ENCODE measurements around the gene FZD2. TPM values are rescaled to one million over a fixed set of nuclear protein-coding genes. Genes with fewer than 3 reads are reported as not detected.

Gene FZD2
- total and polyA plus RNA-seq, 2 of the 13 experiments (the other 11 are each of a cell fraction or from before 2014, with no cell fraction given) = 0.07 to 0.13 TPM

DNA sequence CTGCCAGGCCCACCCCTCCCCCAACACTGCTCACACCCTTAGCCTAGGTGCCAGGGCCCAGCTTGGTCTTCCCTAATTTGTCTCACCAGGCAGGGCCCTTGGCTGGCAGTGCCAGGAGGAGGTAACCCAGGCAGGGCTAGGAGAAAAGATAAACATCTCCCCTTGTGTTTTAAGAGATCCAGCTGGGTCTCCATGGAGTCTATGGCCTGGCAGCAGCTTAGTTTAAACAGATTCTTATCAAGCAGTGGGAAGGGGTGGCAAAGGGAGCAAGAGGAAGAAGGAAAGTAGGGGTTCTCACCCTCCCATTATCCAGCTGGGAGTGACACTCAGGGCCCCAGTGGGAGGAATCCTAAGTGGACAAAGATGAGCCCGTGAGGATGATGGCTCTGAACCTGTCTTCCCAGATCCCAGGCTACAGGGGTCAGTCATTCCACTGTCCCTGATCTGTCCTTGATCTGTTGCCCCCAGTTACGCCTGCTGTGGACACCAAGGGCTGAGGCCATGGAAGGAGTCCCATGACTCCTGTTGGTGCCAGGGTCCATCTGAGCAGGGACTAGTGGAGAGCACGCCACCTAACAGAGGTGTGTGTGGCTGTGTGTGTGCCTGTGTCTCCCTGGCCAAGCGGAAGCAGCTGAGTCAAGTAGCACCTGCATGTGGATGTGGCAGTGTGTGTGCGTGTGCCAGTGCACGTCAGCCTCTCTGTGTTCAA, 51.6 kb downstream of the FZD2 start (continued):
- TF ChIP-seq HNF1B (CRISPR knock-in tag; IDR thresholded peaks at IDR 0.05) (peak; percentile 14; the same call in 1 of the 2 replicates), HDAC1 (CRISPR knock-in tag; IDR thresholded peaks at IDR 0.05) (peak; percentile 63; the same call in 1 of the 2 replicates), TARDBP (CRISPR knock-in tag; IDR thresholded peaks at IDR 0.05) (peak; percentile 64), CHD2 (IDR thresholded peaks at IDR 0.05; ENCODE audit: low read depth, low read length) (no peak), MAZ (IDR thresholded peaks at IDR 0.05; ENCODE audit: borderline replicate concordance, low read depth, low read length) (no peak), MAZ (CRISPR knock-in tag; IDR thresholded peaks at IDR 0.05; ENCODE audit: low read depth) (peak; percentile 68; the same call in 1 of the 2 replicates), DMAP1 (CRISPR knock-in tag; IDR thresholded peaks at IDR 0.05) (peak; percentile 47; the same call in 1 of the 2 replicates), MIER2 (CRISPR knock-in tag; IDR thresholded peaks at IDR 0.05) (peak; percentile 51; the same call in 1 of the 2 replicates), NONO (IDR thresholded peaks at IDR 0.05) (no peak), NONO (CRISPR knock-in tag; conservative IDR thresholded peaks at IDR 0.05) (peak; percentile 73; the same call in 1 of the 2 replicates), ZNF512B (CRISPR knock-in tag; IDR thresholded peaks at IDR 0.05; ENCODE audit: borderline replicate concordance) (no peak), POGZ (CRISPR knock-in tag; IDR thresholded peaks at IDR 0.05) (peak; percentile 71), HOXA7 (CRISPR knock-in tag; IDR thresholded peaks at IDR 0.05) (no peak), SALL2 (CRISPR knock-in tag; IDR thresholded peaks at IDR 0.05) (no peak), ARHGAP35 (CRISPR knock-in tag; IDR thresholded peaks at IDR 0.05; ENCODE audit: borderline replicate concordance) (0 out of 2 replicates have a peak, but pooled peaks have one; percentile 37), REPIN1 (CRISPR knock-in tag; IDR thresholded peaks at IDR 0.05; ENCODE audit: borderline replicate concordance, low read depth) (peak; percentile 53; the same call in 1 of the 2 replicates), PATZ1 (CRISPR knock-in tag; IDR thresholded peaks at IDR 0.05) (0 out of 2 replicates have a peak, but pooled peaks have one; percentile 34)
- TF ChIP-seq, protein P1, sequence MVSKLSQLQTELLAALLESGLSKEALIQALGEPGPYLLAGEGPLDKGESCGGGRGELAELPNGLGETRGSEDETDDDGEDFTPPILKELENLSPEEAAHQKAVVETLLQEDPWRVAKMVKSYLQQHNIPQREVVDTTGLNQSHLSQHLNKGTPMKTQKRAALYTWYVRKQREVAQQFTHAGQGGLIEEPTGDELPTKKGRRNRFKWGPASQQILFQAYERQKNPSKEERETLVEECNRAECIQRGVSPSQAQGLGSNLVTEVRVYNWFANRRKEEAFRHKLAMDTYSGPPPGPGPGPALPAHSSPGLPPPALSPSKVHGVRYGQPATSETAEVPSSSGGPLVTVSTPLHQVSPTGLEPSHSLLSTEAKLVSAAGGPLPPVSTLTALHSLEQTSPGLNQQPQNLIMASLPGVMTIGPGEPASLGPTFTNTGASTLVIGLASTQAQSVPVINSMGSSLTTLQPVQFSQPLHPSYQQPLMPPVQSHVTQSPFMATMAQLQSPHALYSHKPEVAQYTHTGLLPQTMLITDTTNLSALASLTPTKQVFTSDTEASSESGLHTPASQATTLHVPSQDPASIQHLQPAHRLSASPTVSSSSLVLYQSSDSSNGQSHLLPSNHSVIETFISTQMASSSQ (IDR thresholded peaks at IDR 0.05; ENCODE audit: low read depth) = no peak
- TF ChIP-seq, protein P1 (CRISPR knock-in tag; IDR thresholded peaks at IDR 0.05; ENCODE audit: borderline replicate concordance) = 0 out of 2 replicates have a peak, but pooled peaks have one; percentile 13
